Calu3 (cell line): ENCODE results near the gene ARHGAP24. TPM values are rescaled to one million over a fixed set of nuclear protein-coding genes. Genes with fewer than 3 reads are reported as not detected.

Experiments
- BruUV-seq: library from RNA; stranded (reverse); fragments of 400-500 nt; replicated peaks from 2 replicates; lab custom pipeline; 2021; lab: Mats Ljungman, UMichigan
- CTCF ChIA-PET: fragments of 300-600 bp; sonication (Branson Sonifier 250); formaldehyde crosslinking; loops from one replicate; lab custom pipeline; 2022; ENCODE audit warnings: antibody characterized with exemption; lab: Charles Lee
- DNase-seq: peaks from one replicate; pipeline ENCODE4 v3.0.0; 2022
- H3K27ac Mint-ChIP-seq: one replicate; pipeline ENCODE4 v1.8.0; 2022; ENCODE audit warnings: mixed read lengths; ENCODE audit not compliant: unreplicated experiment
- H3K27me3 Mint-ChIP-seq: one replicate; pipeline ENCODE4 v1.8.0; 2022; ENCODE audit warnings: mixed read lengths; ENCODE audit not compliant: unreplicated experiment
- H3K36me3 Mint-ChIP-seq: one replicate; pipeline ENCODE4 v1.8.0; 2022; ENCODE audit warnings: mild to moderate bottlenecking, moderate library complexity, mixed read lengths; ENCODE audit not compliant: insufficient read depth, unreplicated experiment
- H3K4me1 Mint-ChIP-seq: one replicate; pipeline ENCODE4 v1.8.0; 2022; ENCODE audit warnings: mild to moderate bottlenecking, low read depth, mixed read lengths; ENCODE audit not compliant: unreplicated experiment
- H3K4me3 Mint-ChIP-seq: one replicate; pipeline ENCODE4 v1.8.0; 2022; ENCODE audit warnings: mild to moderate bottlenecking, low read depth, moderate library complexity, mixed read lengths; ENCODE audit not compliant: unreplicated experiment
- H3K9me3 Mint-ChIP-seq: one replicate; pipeline ENCODE4 v1.8.0; 2022; ENCODE audit warnings: low read depth, mixed read lengths; ENCODE audit not compliant: unreplicated experiment
- CTCF ChIP-seq: fragments of 200-600 bp; IDR thresholded peaks from one replicate; pipeline ENCODE4 v1.8.0; 2022; ENCODE audit warnings: antibody characterized with exemption; ENCODE audit not compliant: unreplicated experiment
- intact Hi-C: fragments of 100-400 bp; cut with micrococcal nuclease; formaldehyde crosslinking; loops from one replicate; pipeline ENCODE4 v1.10.0; 2022; ENCODE audit not compliant: unreplicated experiment
- total RNA-seq: library from RNA; stranded (reverse); gene quantifications from 2 replicates; pipeline ENCODE4 v1.2.3, GENCODE V29; 2022

Gene ARHGAP24
- total RNA-seq, 1 experiment from 2014 or later = 10.2 TPM

- no peak overlapping the region for H3K4me3 Mint-ChIP-seq
- no peaks in the 10 kb centered on the region for H3K9me3 Mint-ChIP-seq
- no peaks in the 10 kb centered on the region for H3K36me3 Mint-ChIP-seq
- no peak for DNase-seq
- no TSS peak for BruUV-seq
- H3K27me3 Mint-ChIP-seq = no peaks in the 10 kb centered on the region
- H3K4me1 Mint-ChIP-seq = no peaks in the 10 kb centered on the region
- CTCF ChIA-PET = no interaction called here
- no peak overlapping the region for H3K27ac Mint-ChIP-seq
- intact Hi-C loops = no loop called here
- no peak for TF ChIP-seq CTCF
Observed at GRCh38 chr4:85763202-85763601, 288.3 kb downstream of the ARHGAP24 start.

GRCh38 chr4:85767649-85768048, 292.7 kb downstream of the ARHGAP24 start:
- no TSS peak for BruUV-seq
- no peaks in the 10 kb centered on the region for H3K9me3 Mint-ChIP-seq
- no peaks in the 10 kb centered on the region for H3K27me3 Mint-ChIP-seq
- DNase-seq = no peak
- H3K4me3 Mint-ChIP-seq = no peak overlapping the region
- CTCF ChIA-PET = no interaction called here
- intact Hi-C loops = no loop called here
- H3K36me3 Mint-ChIP-seq = no peaks in the 10 kb centered on the region
- H3K27ac Mint-ChIP-seq = no peak overlapping the region
- H3K4me1 Mint-ChIP-seq = no peaks in the 10 kb centered on the region
- TF ChIP-seq CTCF = no peak

GRCh38 chr4:85769009-85769408, 294.1 kb downstream of the ARHGAP24 start:
- intact Hi-C loops = no loop called here
- Mint-ChIP-seq H3K27me3 (no peaks in the 10 kb centered on the region), H3K4me3 (no peak overlapping the region), H3K36me3 (no peaks in the 10 kb centered on the region), H3K9me3 (no peaks in the 10 kb centered on the region), H3K27ac (no peak overlapping the region), H3K4me1 (no peaks in the 10 kb centered on the region)
- no peak for DNase-seq
- TF ChIP-seq CTCF = no peak
- CTCF ChIA-PET = no interaction called here
- BruUV-seq = no TSS peak

GRCh38 chr4:85772470-85772869, 297.5 kb downstream of the ARHGAP24 start:
- DNase-seq = no peak
- Mint-ChIP-seq H3K27me3 (no peaks in the 10 kb centered on the region), H3K27ac (no peak overlapping the region), H3K4me1 (peaks cover 9% of the 10 kb centered on the region), H3K9me3 (peaks cover 3% of the 10 kb centered on the region), H3K4me3 (no peak overlapping the region), H3K36me3 (no peaks in the 10 kb centered on the region)
- no peak for TF ChIP-seq CTCF
- CTCF ChIA-PET = no interaction called here
- BruUV-seq = no TSS peak
- intact Hi-C loops = no loop called here
